B cell (primary cell): Measurements from ENCODE around the gene WDR70. TPM values are rescaled to one million over a fixed set of nuclear protein-coding genes. Genes with fewer than 3 reads are reported as not detected.
"Not testable (repeated sequence)": the region's sequence is repeated elsewhere in the genome, so short reads cannot be mapped to it uniquely, and the experiment has no call there.

Source experiments
- ATAC-seq: fragments of 200-7000 bp; cut with Tn5 transposase; one replicate; pipeline ENCODE4 v1.10.0; 2021; ENCODE audit warnings: low read depth, mild to moderate bottlenecking, moderate number of reproducible peaks, moderate library complexity
- CTCF ChIA-PET: fragments of 350-600 bp; sonication (Branson Sonifier 250); formaldehyde crosslinking; loops from one replicate; lab custom pipeline; 2021; ENCODE audit warnings: antibody characterized with exemption, inconsistent platforms; lab: Charles Lee
- POLR2A ChIA-PET: fragments of 350-600 bp; sonication (Branson Sonifier 250); formaldehyde crosslinking; loops from one replicate; lab custom pipeline; 2021; ENCODE audit warnings: antibody characterized with exemption; lab: Charles Lee
- DNase-seq: peaks from one replicate; pipeline ENCODE4 v3.0.0; 2013
- H2AFZ ChIP-seq: 2 replicates; pipeline ENCODE4 v1.6.1; 2012; ENCODE audit warnings: mild to moderate bottlenecking, low read depth, low read length; ENCODE audit not compliant: insufficient read depth, poor library complexity, severe bottlenecking
- H3K27ac ChIP-seq, 2 donors: 1 replicate in 1 of 2; 2 replicates in 1 of 2; pipeline ENCODE4 v1.5.1; 2012 to 2013; ENCODE audit warnings: low read length in 2 of 2, mild to moderate bottlenecking in 2 of 2, moderate library complexity in 1 of 2
- H3K27me3 ChIP-seq, 4 experiments: fragments of 200-600 bp in 1 of 4; sonication (generic) in 1 of 4; replicated peaks in 1 of 4; 1 replicate in 2 of 4; 2 replicates in 2 of 4; pipeline versions ENCODE4 v1.6.1 to v1.7.0; 2013 to 2016; ENCODE audit warnings: low read length in 3 of 4, mild to moderate bottlenecking in 2 of 4, mixed read lengths in 1 of 4, moderate library complexity in 1 of 4; ENCODE audit not compliant: insufficient read depth in 4 of 4, control insufficient read depth in 3 of 4; ENCODE audit errors: control extremely low read depth in 1 of 4
- H3K36me3 ChIP-seq, 2 experiments: replicated peaks in 1 of 2; 1 replicate in 1 of 2; 2 replicates in 1 of 2; pipeline versions ENCODE4 v1.6.1 to v1.7.1; 2013; ENCODE audit warnings: low read length in 1 of 2; ENCODE audit not compliant: insufficient read depth in 2 of 2, control insufficient read depth in 1 of 2; ENCODE audit errors: control extremely low read depth in 1 of 2, extremely low read depth in 1 of 2
- H3K4me1 ChIP-seq, 2 donors: fragments of 200-600 bp in 1 of 2; sonication (generic) in 1 of 2; 1 replicate in 1 of 2; 2 replicates in 1 of 2; pipeline versions ENCODE4 v1.5.1 to v1.6.1; 2013 to 2017; ENCODE audit warnings: low read length in 2 of 2; ENCODE audit not compliant: control insufficient read depth in 2 of 2, insufficient read depth in 2 of 2
- H3K4me2 ChIP-seq: replicated peaks from 2 replicates; pipeline ENCODE3; 2012; ENCODE audit warnings: mild to moderate bottlenecking, low read depth, low read length; ENCODE audit not compliant: poor library complexity, severe bottlenecking
- H3K4me3 ChIP-seq, 5 experiments: fragments of 200-600 bp in 1 of 5; sonication (generic) in 1 of 5; 1 replicate in 3 of 5; 2 replicates in 2 of 5; pipeline versions ENCODE4 v1.5.1 to v1.7.0; 2011 to 2016; ENCODE audit warnings: low read length in 4 of 5, mild to moderate bottlenecking in 4 of 5, low read depth in 2 of 5, control low read depth in 1 of 5, moderate library complexity in 1 of 5; ENCODE audit not compliant: insufficient read depth in 1 of 5; ENCODE audit errors: control extremely low read depth in 1 of 5, extremely low read depth in 1 of 5
- H3K79me2 ChIP-seq: fragments of 200-600 bp; sonication (generic); one replicate; pipeline ENCODE4 v1.6.0; 2016; ENCODE audit warnings: low read length; ENCODE audit not compliant: control insufficient read depth, insufficient read depth
- H3K9ac ChIP-seq: fragments of 200-600 bp; sonication (generic); 2 replicates; pipeline ENCODE4 v1.6.1; 2017; ENCODE audit warnings: mild to moderate bottlenecking, low read length, moderate library complexity
- H3K9me3 ChIP-seq, 3 donors: one replicate each; pipeline versions ENCODE4 v1.6.1 to v1.7.1; 2013; ENCODE audit warnings: low read length in 2 of 3; ENCODE audit not compliant: control insufficient read depth in 2 of 3, insufficient read depth in 1 of 3; ENCODE audit errors: control extremely low read depth in 1 of 3
- H4K20me1 ChIP-seq: 2 replicates; pipeline ENCODE4 v1.6.0; 2012; ENCODE audit warnings: mild to moderate bottlenecking, low read length; ENCODE audit not compliant: insufficient read depth, control insufficient read depth, poor library complexity, severe bottlenecking
- H3K27ac Mint-ChIP-seq: one replicate; pipeline ENCODE4 v1.8.0; 2021; ENCODE audit warnings: mixed read lengths
- H3K27me3 Mint-ChIP-seq: one replicate; pipeline ENCODE4 v1.8.0; 2021; ENCODE audit warnings: mixed read lengths
- H3K4me1 Mint-ChIP-seq: one replicate; pipeline ENCODE4 v1.8.0; 2021; ENCODE audit warnings: mixed read lengths
- H3K4me3 Mint-ChIP-seq: one replicate; pipeline ENCODE4 v1.8.0; 2021; ENCODE audit warnings: mixed read lengths
- H3K9me3 Mint-ChIP-seq: one replicate; pipeline ENCODE4 v1.8.0; 2022; ENCODE audit warnings: mixed read lengths; ENCODE audit not compliant: insufficient read depth
- CTCF ChIP-seq: fragments of 200-600 bp; IDR thresholded peaks from one replicate; pipeline ENCODE4 v1.8.0; 2022; ENCODE audit warnings: antibody characterized with exemption, mild to moderate bottlenecking
- EZH2 ChIP-seq: IDR thresholded peaks from 2 replicates; pipeline ENCODE4 v1.6.1; 2012; ENCODE audit warnings: borderline replicate concordance, low read depth, mild to moderate bottlenecking, moderate library complexity, low read length; ENCODE audit not compliant: insufficient read depth, poor library complexity, severe bottlenecking
- WGBS: methylation state at CpG from one replicate; pipeline ENCODE4 v1.1.5; 2013; ENCODE audit warnings: missing lambda C conversion rate; ENCODE audit not compliant: insufficient coverage; 5-methylcytosine and 5-hydroxymethylcytosine counted together
- intact Hi-C: fragments of 100-400 bp; cut with micrococcal nuclease; formaldehyde crosslinking; loops from one replicate; pipeline ENCODE4 v1.10.0; 2022
- polyA plus RNA-seq: library from polyadenylated mRNA; depleted of rRNA; stranded (reverse); fragments of >200 nt; gene quantifications from 2 replicates; pipeline ENCODE4 v1.2.3, GENCODE V29; 2012
- total RNA-seq, 2 donors: library from RNA; stranded (reverse); fragments of 120-200 nt in 1 of 2; gene quantifications; 1 replicate in 1 of 2; 2 replicates in 1 of 2; pipeline versions ENCODE4 v1.2.3 to v1.2.4, GENCODE V29; 2013 to 2022

Gene WDR70
- total and polyA plus RNA-seq, 2 donors (not counting 1 experiment from before 2014, with no cell fraction given), result 12.8 to 46.8 TPM

GRCh38 chr5:37619353-37619752 is 240.2 kb downstream of the WDR70 start:
- ChIA-PET POLR2A (no interaction called here), CTCF (no interaction called here)
- Mint-ChIP-seq H3K27me3 (no peaks in the 10 kb centered on the region), H3K9me3 (peaks cover 2% of the 10 kb centered on the region), H3K4me1 (no peaks in the 10 kb centered on the region), H3K27ac (no peak overlapping the region), H3K4me3 (no peak overlapping the region)
- Histone ChIP-seq H3K79me2 (no peaks in the 10 kb centered on the region), H3K27me3 (no peaks in the 10 kb centered on the region), H3K36me3 (peaks cover 2 to 5% of the 10 kb centered on the region in 2 experiments), H4K20me1 (no peaks in the 10 kb centered on the region), H2AFZ (no peak overlapping the region), H3K4me1 (no peaks in the 10 kb centered on the region), H3K4me2 (no peak overlapping the region), H3K9me3 (no peaks in the 10 kb centered on the region), H3K9ac (no peak overlapping the region), H3K4me3 (no peak overlapping the region), H3K27ac (no peak overlapping the region)
- DNase-seq (no peak), ATAC-seq (no peak)
- intact Hi-C loops, result no loop called here
- TF ChIP-seq EZH2 (no peak), CTCF (no peak)

GRCh38 chr5:37622354-37622753 is 243.2 kb downstream of the WDR70 start:
- H3K4me2 ChIP-seq, H3K4me3 ChIP-seq, H3K27ac Mint-ChIP-seq, H3K27ac ChIP-seq, H3K36me3 ChIP-seq, CTCF ChIA-PET, H3K79me2 ChIP-seq, H3K4me1 ChIP-seq, intact Hi-C loops, H3K4me3 Mint-ChIP-seq, H3K9me3 Mint-ChIP-seq, H3K27me3 ChIP-seq, H4K20me1 ChIP-seq, H3K27me3 Mint-ChIP-seq, H3K4me1 Mint-ChIP-seq, POLR2A ChIA-PET, H3K9ac ChIP-seq, H2AFZ ChIP-seq, ATAC-seq, H3K9me3 ChIP-seq, DNase-seq: not testable (repeated sequence)
- no CpG with 5 or more reads among the region's 2 CpGs for WGBS
